ENCODE measurements around the gene LGALS8.

Gene LGALS8

DNA sequence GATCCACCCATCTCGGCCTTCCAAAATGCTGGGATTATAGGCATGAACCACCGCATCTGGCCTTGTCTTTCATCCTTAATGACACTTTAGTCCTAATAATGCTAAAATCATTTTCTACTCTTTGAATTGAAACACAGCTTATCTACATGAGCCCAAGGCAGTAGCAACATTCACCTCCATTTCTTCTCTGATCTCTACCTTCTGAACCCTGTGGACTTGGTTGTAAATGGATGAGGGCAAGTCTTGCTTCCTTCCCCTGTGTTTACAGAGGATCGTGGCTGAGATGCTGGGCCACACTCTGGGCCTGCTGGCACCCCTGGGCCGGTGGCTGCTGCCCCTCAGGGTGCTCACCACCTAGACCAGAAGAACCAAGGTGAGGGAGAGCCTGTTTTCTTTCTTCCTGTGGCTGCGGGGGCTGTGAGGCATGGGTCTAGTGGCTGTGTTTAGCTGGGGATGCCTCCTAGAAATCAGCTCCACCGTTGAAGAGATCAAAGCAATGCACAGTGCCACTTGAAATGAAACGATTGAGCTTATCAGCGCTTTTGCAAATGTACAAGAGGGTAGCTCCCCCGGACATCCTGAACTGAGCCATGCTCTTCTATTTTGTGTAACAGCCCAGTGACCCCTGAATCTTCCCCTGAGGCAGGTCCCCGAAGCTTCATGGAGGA is 32.2 kb upstream of the LGALS8 start:
- H3K27ac ChIP-seq: no peak overlapping the region
- TF ChIP-seq, protein P1, sequence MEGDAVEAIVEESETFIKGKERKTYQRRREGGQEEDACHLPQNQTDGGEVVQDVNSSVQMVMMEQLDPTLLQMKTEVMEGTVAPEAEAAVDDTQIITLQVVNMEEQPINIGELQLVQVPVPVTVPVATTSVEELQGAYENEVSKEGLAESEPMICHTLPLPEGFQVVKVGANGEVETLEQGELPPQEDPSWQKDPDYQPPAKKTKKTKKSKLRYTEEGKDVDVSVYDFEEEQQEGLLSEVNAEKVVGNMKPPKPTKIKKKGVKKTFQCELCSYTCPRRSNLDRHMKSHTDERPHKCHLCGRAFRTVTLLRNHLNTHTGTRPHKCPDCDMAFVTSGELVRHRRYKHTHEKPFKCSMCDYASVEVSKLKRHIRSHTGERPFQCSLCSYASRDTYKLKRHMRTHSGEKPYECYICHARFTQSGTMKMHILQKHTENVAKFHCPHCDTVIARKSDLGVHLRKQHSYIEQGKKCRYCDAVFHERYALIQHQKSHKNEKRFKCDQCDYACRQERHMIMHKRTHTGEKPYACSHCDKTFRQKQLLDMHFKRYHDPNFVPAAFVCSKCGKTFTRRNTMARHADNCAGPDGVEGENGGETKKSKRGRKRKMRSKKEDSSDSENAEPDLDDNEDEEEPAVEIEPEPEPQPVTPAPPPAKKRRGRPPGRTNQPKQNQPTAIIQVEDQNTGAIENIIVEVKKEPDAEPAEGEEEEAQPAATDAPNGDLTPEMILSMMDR (conservative IDR thresholded peaks at IDR 0.05): no peak

DNA sequence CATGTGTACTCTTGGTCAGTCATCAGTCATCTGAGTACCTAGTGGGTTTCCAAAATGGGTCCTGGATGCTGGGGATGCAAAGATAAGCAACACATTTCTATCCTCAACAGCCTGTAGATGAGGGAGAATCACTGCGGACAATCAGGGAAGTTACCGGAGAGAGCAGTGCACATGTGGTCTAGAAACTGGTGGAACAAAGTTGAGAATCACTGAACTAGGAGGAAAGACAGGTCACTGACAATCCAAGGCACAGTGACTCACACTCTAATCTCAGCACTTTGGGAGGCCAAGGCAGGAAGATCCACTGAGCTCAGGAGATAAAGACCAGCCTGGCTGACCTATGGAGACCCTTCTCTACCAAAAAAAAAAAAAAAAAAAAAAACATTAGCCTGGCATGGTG is 31.4 kb upstream of the LGALS8 start:
- H3K27ac ChIP-seq: no peak overlapping the region
- TF ChIP-seq, protein P1 (conservative IDR thresholded peaks at IDR 0.05): no peak

DNA sequence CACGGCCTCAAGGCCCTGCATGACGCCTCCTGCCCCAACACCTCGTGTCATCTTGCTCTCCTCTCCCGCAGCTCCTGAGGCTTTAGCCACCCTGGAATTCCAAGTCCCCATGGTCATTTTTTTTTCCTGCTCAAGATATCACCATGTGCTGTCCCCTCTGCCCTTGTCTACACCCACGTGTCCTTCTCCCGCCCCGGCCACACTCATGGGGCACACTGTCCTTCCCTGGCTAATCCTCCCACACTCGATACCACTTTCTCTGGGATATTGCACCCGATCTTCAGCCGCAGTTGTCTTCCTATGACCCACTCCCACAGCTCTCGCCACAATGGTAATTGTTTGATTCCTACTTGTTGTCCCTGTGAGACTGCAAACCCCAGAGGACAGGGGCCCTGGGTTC is 29.7 kb upstream of the LGALS8 start:
- TF ChIP-seq, protein P1 (conservative IDR thresholded peaks at IDR 0.05): no peak
- H3K27ac ChIP-seq: no peak overlapping the region

DNA sequence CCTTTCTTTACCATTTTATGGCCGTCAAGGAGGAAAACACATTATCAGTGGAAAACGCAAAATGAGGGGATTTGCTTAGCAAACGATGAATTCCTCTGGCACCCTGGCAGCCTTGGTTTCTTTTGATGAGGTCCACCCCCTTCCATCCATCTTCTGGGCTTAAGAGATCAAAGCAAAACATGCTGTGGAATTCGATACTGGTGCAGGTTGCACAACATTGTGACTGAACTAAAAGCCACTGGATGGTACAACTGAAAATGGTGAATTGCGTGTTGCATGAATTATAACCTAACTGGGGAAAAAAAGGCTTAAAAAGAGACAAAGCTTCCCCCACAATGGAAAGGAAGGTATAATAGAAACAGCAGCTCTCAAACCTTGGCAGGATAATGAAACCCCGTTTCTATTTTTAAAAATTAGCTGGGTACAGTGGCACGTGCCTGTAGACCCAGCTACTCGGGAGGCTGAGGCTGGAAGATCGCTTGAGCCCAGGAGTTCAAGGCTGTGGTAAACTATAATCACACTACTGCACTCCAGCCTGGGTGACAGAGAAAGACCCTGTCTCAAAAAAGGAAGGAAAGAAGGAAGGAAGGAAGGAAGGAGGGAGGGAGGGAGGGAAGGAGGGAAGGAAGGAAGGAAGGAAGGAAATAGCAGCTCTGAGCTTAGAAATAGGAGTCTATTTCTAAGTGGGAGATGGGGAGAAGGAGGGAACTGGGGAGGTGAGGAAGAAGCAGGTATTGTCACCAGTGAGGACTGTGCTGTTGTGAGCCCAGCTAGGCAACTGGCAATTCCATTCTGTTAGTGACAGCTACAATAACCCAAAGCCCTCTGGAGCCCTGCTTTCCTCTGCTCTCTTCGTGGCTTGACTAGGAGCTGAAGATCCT is 29.0 kb upstream of the LGALS8 start:
- TF ChIP-seq, protein P1 (conservative IDR thresholded peaks at IDR 0.05): no peak
- H3K27ac ChIP-seq: no peak overlapping the region

DNA sequence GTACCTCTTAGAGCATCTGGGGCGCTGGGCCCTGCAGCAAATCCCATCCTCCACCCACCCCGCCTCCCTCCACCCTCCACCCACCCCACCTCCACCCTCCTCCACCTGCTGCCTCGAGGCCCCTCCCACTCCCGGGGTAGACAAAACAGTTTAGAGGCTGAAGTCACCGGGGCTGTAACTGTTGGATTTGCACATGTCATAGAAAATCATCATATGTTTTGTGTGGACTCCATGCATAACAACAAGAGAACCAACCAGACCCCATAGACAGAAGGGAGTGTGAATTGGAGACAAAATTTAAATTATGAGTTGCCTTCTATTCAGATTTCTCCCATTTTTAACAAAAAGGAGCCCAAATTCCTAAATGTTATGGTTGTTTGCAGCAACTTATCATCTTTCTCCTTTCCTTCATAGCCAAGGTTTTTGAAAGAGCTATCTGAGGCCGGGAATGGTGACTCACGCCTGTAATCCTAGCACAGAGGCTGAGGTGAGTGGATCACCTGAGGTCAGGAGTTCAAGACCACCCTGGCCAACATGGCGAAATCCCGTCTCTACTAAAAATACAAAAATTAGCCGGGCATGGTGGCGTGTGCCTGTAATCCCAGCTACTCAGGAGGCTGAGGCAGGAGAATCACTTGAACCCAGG is 28.2 kb upstream of the LGALS8 start:
- TF ChIP-seq, protein P1 (conservative IDR thresholded peaks at IDR 0.05): no peak
- H3K27ac ChIP-seq: no peak overlapping the region

DNA sequence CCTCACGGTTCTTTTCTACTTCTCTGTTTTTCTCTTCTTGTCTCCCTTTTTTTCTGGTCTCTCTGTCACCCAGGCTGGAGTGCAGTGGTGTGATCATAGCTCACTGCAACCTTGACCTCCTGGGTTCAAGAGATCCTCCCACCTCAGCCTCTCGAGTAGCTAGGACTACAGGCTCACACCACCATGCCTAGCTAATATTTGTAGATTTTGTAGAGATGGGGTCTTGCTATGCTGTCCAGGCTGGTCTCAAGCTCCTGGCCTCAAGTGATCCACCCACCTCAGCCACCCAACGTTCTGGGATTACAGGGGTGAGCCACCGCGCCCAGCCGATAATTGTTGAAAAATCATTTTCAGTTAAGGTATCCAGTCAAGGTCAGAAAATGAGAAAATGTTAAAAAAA is 25.9 kb upstream of the LGALS8 start:
- TF ChIP-seq, protein P1 (conservative IDR thresholded peaks at IDR 0.05): no peak
- H3K27ac ChIP-seq: peak overlapping the region; percentile 83

DNA sequence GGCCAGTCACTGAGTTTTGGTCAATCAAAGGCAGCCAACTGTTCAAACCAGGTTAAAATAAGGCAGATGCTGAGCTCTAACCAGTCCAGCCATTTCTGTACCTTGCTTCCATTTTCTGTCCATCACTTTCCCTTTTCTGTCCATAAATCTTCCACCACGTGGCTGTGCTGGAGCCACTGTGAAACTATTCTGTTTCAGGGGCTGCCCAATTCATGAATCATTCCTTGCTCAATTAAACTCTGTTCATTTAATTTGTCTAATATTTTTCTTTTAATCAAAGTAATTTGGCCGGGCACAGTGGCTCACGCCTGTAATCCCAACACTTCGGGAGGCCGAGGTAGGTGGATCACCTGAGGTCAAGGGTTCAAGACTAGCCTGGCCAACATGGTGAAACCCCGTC is 22.7 kb upstream of the LGALS8 start:
- H3K27ac ChIP-seq: no peak overlapping the region; the same call in 1 of the 2 replicates
- TF ChIP-seq, protein P1 (conservative IDR thresholded peaks at IDR 0.05): no peak
